NT2/D1 (cell line): ENCODE data around the gene TESPA1.

ENCODE experiments used
- DNase-seq: peaks from one replicate; pipeline ENCODE4 v3.0.0-alpha.2; 2011; ENCODE audit warnings: low read depth, low spot score
- H3K27me3 ChIP-seq: 2 replicates; pipeline ENCODE4 v1.6.0; 2011; ENCODE audit warnings: mild to moderate bottlenecking; ENCODE audit not compliant: insufficient read length, insufficient read depth
- H3K36me3 ChIP-seq: 2 replicates; pipeline ENCODE4 v1.6.1; 2011; ENCODE audit warnings: mild to moderate bottlenecking, low read length, mixed read lengths; ENCODE audit not compliant: insufficient read depth, insufficient read length
- H3K4me1 ChIP-seq: 2 replicates; pipeline ENCODE4 v1.5.1; 2011; ENCODE audit not compliant: insufficient read depth, insufficient read length
- H3K4me3 ChIP-seq: 2 replicates; pipeline ENCODE4 v1.5.1; 2011; ENCODE audit warnings: low read depth; ENCODE audit not compliant: insufficient read length
- H3K9ac ChIP-seq: 2 replicates; pipeline ENCODE4 v1.6.0; 2011; ENCODE audit warnings: low read depth; ENCODE audit not compliant: insufficient read length
- H3K9me3 ChIP-seq: 2 replicates; pipeline ENCODE4 v1.5.1; 2011; ENCODE audit warnings: mild to moderate bottlenecking, low read length; ENCODE audit not compliant: insufficient read depth
- SUZ12 ChIP-seq: IDR thresholded peaks from 2 replicates; pipeline ENCODE4 v1.6.1; 2011; ENCODE audit not compliant: insufficient read length, insufficient read depth; ENCODE audit errors: extremely low read depth
- YY1 ChIP-seq: IDR thresholded peaks from 2 replicates; pipeline ENCODE4 v1.6.1; 2011; ENCODE audit not compliant: insufficient read length, insufficient read depth
- ZNF274 ChIP-seq: IDR thresholded peaks from 2 replicates; pipeline ENCODE4 v1.6.1; 2011; ENCODE audit warnings: mild to moderate bottlenecking, low read depth, low read length

Gene TESPA1

GRCh38 chr12:54980341-54980740, 4.2 kb downstream of the TESPA1 start:
- Histone ChIP-seq H3K27me3 (no peaks in the 10 kb centered on the region), H3K4me3 (no peak overlapping the region), H3K4me1 (no peaks in the 10 kb centered on the region), H3K9ac (no peak overlapping the region), H3K36me3 (no peaks in the 10 kb centered on the region), H3K9me3 (no peaks in the 10 kb centered on the region)
- no peak for TF ChIP-seq ZNF274
- TF ChIP-seq SUZ12: no peak
- TF ChIP-seq YY1: no peak
- no peak for DNase-seq

DNA sequence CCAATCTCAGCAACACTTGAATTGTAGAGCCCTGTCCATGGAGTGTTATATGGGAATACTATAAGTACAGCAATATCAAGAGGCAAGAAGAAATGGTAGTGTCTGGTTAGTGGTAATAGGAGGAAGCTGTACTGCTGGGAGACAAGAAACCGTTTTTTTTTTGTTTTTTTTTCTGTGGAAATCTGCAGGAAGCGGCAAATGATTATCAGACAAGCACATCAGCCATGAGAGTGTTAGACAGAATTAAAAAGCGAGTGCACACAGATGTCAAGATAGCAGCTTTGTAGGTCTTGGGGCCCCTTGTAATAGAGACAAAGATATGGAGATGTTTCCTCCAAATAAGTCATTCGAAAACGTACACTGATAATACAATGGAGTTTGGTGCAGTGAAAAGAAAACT, 6.7 kb downstream of the TESPA1 start:
- Histone ChIP-seq H3K9ac (no peak overlapping the region), H3K4me1 (no peaks in the 10 kb centered on the region), H3K9me3 (no peaks in the 10 kb centered on the region), H3K27me3 (no peaks in the 10 kb centered on the region), H3K4me3 (no peak overlapping the region), H3K36me3 (no peaks in the 10 kb centered on the region)
- DNase-seq: no peak
- no peak for TF ChIP-seq SUZ12
- TF ChIP-seq YY1: no peak
- no peak for TF ChIP-seq ZNF274

DNA sequence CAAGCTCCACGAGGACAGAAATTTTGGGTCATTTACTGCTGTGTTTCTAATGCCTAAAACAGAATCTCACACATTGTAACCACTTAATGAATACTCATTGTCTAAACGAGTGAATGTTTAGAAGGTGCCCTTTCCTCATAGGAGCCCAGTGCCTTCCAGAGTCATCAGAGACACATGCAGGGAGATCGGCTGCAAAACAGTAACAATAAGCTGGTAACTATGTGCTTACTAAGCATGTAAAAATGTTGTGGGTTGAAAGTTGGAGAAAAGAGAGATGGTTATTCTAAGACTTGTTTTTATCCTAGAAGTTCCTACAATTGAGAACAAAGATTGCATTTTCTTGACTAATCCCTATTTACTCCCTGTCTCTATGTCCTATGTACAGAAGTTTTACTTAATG, 7.4 kb downstream of the TESPA1 start:
- H3K4me1 ChIP-seq: no peaks in the 10 kb centered on the region
- no peaks in the 10 kb centered on the region for H3K36me3 ChIP-seq
- H3K27me3 ChIP-seq: no peaks in the 10 kb centered on the region
- no peak overlapping the region for H3K9ac ChIP-seq
- no peak for DNase-seq
- TF ChIP-seq ZNF274 (no peak), YY1 (no peak), SUZ12 (no peak)
- no peak overlapping the region for H3K4me3 ChIP-seq
- no peaks in the 10 kb centered on the region for H3K9me3 ChIP-seq

- Histone ChIP-seq H3K4me1 (no peaks in the 10 kb centered on the region), H3K9me3 (no peaks in the 10 kb centered on the region), H3K27me3 (no peaks in the 10 kb centered on the region), H3K4me3 (no peak overlapping the region), H3K36me3 (no peaks in the 10 kb centered on the region), H3K9ac (no peak overlapping the region)
- DNase-seq: no peak
- TF ChIP-seq YY1 (no peak), SUZ12 (no peak), ZNF274 (no peak)
These were observed 8.7 kb downstream of the TESPA1 start for GRCh38 chr12:54975875-54976274.

DNA sequence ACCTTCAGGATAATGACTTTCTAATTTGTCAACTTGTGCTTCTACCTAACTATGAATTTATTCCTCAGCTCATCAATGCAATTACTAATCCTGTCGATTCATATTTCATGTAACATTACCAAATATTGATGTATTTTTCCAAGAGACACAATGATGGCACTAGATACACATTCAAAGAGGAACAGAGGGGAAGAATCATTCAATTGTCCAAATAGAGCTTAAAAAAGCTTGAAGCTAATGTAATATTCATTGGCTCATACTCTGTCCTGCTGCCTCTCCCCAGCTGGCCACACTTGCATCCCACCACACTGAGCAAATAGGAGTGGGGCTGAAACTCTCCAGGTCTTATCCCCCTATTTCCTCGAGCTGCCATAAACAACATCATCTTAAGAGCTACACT, 9.3 kb downstream of the TESPA1 start:
- DNase-seq: no peak
- H3K4me3 ChIP-seq: no peak overlapping the region
- TF ChIP-seq ZNF274 (no peak), SUZ12 (no peak), YY1 (no peak)
- H3K9ac ChIP-seq: no peak overlapping the region
- H3K36me3 ChIP-seq: no peaks in the 10 kb centered on the region
- no peaks in the 10 kb centered on the region for H3K9me3 ChIP-seq
- H3K27me3 ChIP-seq: no peaks in the 10 kb centered on the region
- no peaks in the 10 kb centered on the region for H3K4me1 ChIP-seq

DNA sequence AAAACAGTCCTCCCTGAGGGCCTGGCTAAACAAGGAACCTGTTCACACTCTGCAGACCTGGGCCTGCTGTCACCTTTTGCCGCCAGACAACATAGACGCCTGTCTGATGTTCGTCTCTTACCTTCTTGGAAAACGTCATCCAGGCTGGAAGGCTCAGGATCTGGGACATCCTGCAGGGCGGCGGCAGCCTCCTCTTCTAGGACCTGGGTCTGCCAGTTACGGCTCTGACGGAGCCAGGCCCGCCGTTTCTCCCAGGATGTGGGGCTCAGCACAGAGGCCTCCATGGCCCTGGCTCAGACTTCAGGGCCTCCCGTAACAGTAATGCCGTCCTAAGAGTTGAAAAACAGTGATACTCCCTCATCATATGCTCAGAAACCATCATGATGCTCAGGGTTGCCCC, 10.3 kb downstream of the TESPA1 start:
- no peak for DNase-seq
- H3K27me3 ChIP-seq: no peaks in the 10 kb centered on the region
- no peak overlapping the region for H3K9ac ChIP-seq
- H3K4me3 ChIP-seq: no peak overlapping the region
- no peak for TF ChIP-seq SUZ12
- TF ChIP-seq YY1: no peak
- TF ChIP-seq ZNF274: no peak
- H3K4me1 ChIP-seq: no peaks in the 10 kb centered on the region
- H3K9me3 ChIP-seq: no peaks in the 10 kb centered on the region
- no peaks in the 10 kb centered on the region for H3K36me3 ChIP-seq

DNA sequence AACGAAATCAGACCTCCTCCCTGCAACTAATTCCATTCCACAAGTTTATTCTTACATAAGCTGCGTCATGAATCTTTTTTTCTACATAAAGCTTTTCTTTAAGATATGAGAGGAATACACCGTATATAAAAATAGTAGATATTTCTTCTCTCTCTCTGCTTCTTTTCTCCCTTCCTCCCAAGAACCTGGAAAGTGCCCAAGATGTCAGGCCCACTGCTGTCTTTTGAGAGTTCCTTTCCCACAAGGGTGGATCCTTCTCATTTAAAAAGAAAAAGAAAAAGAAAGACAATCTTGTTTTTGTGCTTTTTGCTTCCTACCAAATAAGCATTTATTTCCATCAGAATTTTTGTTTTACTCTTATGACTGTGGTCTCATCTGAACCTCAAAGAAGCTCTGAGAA, 11.0 kb downstream of the TESPA1 start:
- DNase-seq: no peak
- TF ChIP-seq ZNF274: no peak
- TF ChIP-seq SUZ12: no peak
- TF ChIP-seq YY1: no peak
- Histone ChIP-seq H3K4me1 (no peaks in the 10 kb centered on the region), H3K9me3 (no peaks in the 10 kb centered on the region), H3K36me3 (no peaks in the 10 kb centered on the region), H3K27me3 (no peaks in the 10 kb centered on the region), H3K4me3 (no peak overlapping the region), H3K9ac (no peak overlapping the region)

- Histone ChIP-seq H3K4me1 (no peaks in the 10 kb centered on the region), H3K9ac (no peak overlapping the region), H3K27me3 (no peaks in the 10 kb centered on the region), H3K9me3 (no peaks in the 10 kb centered on the region), H3K36me3 (no peaks in the 10 kb centered on the region), H3K4me3 (no peak overlapping the region)
- no peak for DNase-seq
- no peak for TF ChIP-seq SUZ12
- TF ChIP-seq ZNF274: no peak
- TF ChIP-seq YY1: no peak
These were observed 13.8 kb downstream of the TESPA1 start for GRCh38 chr12:54970741-54971140.
